ENCODE data around the gene ZBED2. TPM values are rescaled to one million over a fixed set of nuclear protein-coding genes. Genes with fewer than 3 reads are reported as not detected.

Gene ZBED2
- total RNA-seq, 4 donors from 2014 or later, result 0.49 to 1.9 (median 0.84) TPM; not detected in 1

DNA sequence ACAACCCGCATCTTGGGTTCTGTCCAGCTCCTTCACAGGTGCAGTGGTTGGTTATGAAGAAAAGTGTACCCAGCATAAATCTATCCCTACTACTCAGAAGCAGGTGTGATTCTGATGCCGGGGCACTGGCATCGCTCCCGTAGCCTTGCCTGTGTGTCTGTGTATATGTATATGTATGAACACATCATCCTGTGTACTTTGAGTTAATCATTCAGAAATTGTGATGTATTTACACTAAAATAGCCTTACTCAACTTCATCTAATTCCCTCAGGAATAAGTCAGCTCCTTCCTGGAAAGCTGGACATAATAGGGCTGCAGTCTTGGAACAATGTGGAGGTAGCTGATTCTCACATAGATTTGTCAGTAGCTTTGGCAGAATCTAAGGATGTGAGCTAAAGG lies 6.7 kb upstream of the ZBED2 start:
- whole genome bisulfite sequencing, 2 donors, result 77 to 82% methylated on average over 4 of the region's 4 CpGs
- no peak for DNase-seq (ENCODE audit: low spot score in 2 of 2)
- no peak overlapping the region for H3K4me3 ChIP-seq (ENCODE audit: low read depth, poor library complexity, severe bottlenecking)
- TF ChIP-seq, protein P1, sequence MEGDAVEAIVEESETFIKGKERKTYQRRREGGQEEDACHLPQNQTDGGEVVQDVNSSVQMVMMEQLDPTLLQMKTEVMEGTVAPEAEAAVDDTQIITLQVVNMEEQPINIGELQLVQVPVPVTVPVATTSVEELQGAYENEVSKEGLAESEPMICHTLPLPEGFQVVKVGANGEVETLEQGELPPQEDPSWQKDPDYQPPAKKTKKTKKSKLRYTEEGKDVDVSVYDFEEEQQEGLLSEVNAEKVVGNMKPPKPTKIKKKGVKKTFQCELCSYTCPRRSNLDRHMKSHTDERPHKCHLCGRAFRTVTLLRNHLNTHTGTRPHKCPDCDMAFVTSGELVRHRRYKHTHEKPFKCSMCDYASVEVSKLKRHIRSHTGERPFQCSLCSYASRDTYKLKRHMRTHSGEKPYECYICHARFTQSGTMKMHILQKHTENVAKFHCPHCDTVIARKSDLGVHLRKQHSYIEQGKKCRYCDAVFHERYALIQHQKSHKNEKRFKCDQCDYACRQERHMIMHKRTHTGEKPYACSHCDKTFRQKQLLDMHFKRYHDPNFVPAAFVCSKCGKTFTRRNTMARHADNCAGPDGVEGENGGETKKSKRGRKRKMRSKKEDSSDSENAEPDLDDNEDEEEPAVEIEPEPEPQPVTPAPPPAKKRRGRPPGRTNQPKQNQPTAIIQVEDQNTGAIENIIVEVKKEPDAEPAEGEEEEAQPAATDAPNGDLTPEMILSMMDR (IDR thresholded peaks at IDR 0.05), result no peak
- TF ChIP-seq POLR2A (IDR thresholded peaks at IDR 0.05), result no peak
- intact Hi-C loops (cut with DNase I; ENCODE audit: low total_unique reads), result no loop called here

DNA sequence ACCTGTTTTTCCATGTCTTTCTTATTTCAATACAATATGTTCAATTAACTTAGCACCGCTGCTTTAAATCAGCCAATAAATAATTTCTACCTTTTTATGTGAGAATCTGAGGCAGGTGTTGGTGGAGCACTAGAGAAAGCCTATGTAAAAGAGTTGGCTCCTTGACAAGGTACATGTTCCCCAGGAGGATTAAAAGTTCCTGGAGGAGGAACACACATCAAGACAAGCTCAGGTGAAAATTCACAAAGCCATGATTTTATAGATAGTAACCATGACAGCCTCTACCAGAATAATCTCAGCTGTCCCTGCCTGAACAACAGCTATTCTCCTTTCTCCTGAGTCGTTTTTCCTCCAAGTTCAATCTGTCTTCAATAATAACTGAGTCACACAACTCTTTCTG lies 3.4 kb upstream of the ZBED2 start:
- TF ChIP-seq POLR2A (IDR thresholded peaks at IDR 0.05), result no peak
- TF ChIP-seq, protein P1 (IDR thresholded peaks at IDR 0.05), result no peak
- no peak for DNase-seq (ENCODE audit: low spot score in 2 of 2)
- WGBS, 2 donors, result 36 to 48% methylated on average over 2 of the region's 2 CpGs
- intact Hi-C loops (cut with DNase I; ENCODE audit: low total_unique reads), result no loop called here
- H3K4me3 ChIP-seq (ENCODE audit: low read depth, poor library complexity, severe bottlenecking), result no peak overlapping the region

DNA sequence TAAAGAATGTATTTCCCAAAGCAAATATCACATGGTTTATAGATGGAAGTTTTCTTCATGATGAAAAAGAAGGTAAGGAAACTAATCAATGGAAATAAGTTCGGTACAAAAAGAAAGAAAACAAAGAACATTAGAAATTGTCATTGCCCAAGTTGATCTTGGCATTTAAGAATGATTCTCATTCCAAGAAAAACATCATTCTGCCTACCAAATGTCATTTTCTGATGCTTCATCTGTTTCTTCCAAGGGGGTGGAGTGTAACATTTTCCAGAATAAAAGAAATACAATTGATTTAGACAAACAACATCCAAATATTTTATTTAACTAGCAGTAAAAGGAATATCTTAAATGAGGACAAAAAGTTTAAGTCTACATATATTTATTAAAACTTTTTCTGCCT lies 3.0 kb upstream of the ZBED2 start:
- TF ChIP-seq POLR2A (IDR thresholded peaks at IDR 0.05), result no peak
- TF ChIP-seq, protein P1 (IDR thresholded peaks at IDR 0.05), result no peak
- H3K4me3 ChIP-seq (ENCODE audit: low read depth, poor library complexity, severe bottlenecking), result no peak overlapping the region
- intact Hi-C loops (cut with DNase I; ENCODE audit: low total_unique reads), result no loop called here
- WGBS, 2 donors, result 26 to 27% methylated on average over 1 of the region's 1 CpG
- DNase-seq (ENCODE audit: low spot score in 2 of 2), result no peak

DNA sequence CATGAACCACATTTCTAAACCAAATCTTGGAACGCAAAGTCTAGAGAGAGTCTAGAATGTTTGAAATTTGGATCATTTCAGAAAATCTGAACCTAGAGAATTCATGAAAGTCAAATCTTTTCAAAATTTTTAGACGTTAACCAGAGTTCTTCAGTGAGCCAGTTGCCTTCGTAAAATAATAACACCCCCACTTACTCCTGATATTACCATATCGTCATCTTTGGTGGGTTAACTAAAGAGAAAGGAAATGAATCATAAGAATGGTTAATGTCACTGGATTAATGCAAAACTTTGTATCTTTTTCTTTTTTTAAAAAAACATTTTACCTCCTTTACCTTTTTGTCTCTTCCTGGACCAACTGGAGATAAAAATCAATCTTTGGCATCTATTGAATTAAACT lies 1.2 kb upstream of the ZBED2 start:
- no peak for DNase-seq (ENCODE audit: low spot score in 2 of 2)
- no peak for TF ChIP-seq POLR2A (IDR thresholded peaks at IDR 0.05)
- TF ChIP-seq, protein P1 (IDR thresholded peaks at IDR 0.05), result no peak
- intact Hi-C loops (cut with DNase I; ENCODE audit: low total_unique reads), result no loop called here
- 89 to 92% methylated on average over 4 of the region's 4 CpGs for WGBS, 2 donors
- H3K4me3 ChIP-seq (ENCODE audit: low read depth, poor library complexity, severe bottlenecking), result no peak overlapping the region

DNA sequence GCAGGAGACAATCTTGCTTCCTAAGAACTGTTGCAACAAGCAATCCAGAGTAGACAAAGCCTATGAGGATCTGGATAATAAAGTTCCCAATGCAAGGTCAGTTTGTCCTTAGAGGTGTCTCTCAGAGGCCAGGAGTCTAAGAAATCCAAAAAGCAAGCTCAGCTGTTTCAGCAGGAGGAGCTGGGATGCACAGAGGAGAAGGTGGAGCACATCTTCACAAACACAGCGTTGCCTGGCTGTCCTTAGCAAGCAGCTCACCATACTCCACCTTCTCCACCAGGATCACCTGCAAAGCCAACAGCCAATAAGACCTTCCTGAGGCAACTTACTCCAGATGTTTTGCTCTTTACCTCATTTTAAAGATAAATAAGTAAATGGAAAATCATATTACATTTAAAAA lies 365 bp downstream of the ZBED2 start:
- WGBS, 2 donors, result 0% methylated on average over 1 of the region's 1 CpG
- TF ChIP-seq, protein P1 (IDR thresholded peaks at IDR 0.05), result no peak
- no peak for TF ChIP-seq POLR2A (IDR thresholded peaks at IDR 0.05)
- no peak overlapping the region for H3K4me3 ChIP-seq (ENCODE audit: low read depth, poor library complexity, severe bottlenecking)
- DNase-seq (ENCODE audit: low spot score in 2 of 2), result no peak
- intact Hi-C loops (cut with DNase I; ENCODE audit: low total_unique reads), result no loop called here

DNA sequence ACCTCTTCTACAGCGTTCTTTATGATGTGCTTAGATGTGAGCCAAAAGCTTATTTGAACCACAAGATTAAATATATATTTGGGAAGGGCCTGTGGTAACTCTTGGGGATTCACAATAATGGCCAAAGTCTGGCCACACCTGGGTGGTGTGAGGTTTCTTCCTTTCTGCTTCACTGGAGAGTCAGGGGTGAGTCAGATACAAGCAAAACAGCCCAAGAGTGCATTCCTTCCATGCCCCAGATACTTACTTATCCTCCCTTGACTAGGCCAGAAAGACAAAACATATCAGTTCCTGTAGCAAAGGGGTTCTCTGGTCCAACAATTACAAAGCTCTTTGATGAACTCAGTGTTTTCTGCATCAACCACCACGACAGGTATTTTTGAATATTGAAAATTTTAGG lies 941 bp downstream of the ZBED2 start:
- intact Hi-C loops (cut with DNase I; ENCODE audit: low total_unique reads), result no loop called here
- WGBS, 2 donors, result 80 to 90% methylated on average over 2 of the region's 2 CpGs
- TF ChIP-seq, protein P1 (IDR thresholded peaks at IDR 0.05), result no peak
- TF ChIP-seq POLR2A (IDR thresholded peaks at IDR 0.05), result no peak
- DNase-seq (ENCODE audit: low spot score in 2 of 2), result no peak
- no peak overlapping the region for H3K4me3 ChIP-seq (ENCODE audit: low read depth, poor library complexity, severe bottlenecking)

All from lower leg skin (tissue), 4 donors.